Left lung (tissue), 10 donors: Measurements from ENCODE around the gene SLC30A9. TPM values are rescaled to one million over a fixed set of nuclear protein-coding genes. Genes with fewer than 3 reads are reported as not detected.

Experiments
- ATAC-seq: fragments of 200-7000 bp; cut with Tn5 transposase; one replicate; pipeline ENCODE4 v1.9.1; 2020; ENCODE audit warnings: moderate library complexity
- DNase-seq, 4 donors: peaks; one replicate each; pipeline ENCODE4 v3.0.0-alpha.2; 2013 to 2020
- H3K27ac ChIP-seq, 2 donors: fragments of 200-600 bp; sonication (generic) in 1 of 2; one replicate each; pipeline versions ENCODE4 v1.5.0 to v1.8.0; 2020 to 2021
- H3K27me3 ChIP-seq, 2 donors: fragments of 200-600 bp; sonication (generic) in 1 of 2; one replicate each; pipeline versions ENCODE4 v1.5.0 to v1.8.0; 2020 to 2021
- H3K36me3 ChIP-seq, 2 donors: fragments of 200-600 bp; sonication (generic) in 1 of 2; one replicate each; pipeline versions ENCODE4 v1.5.0 to v1.8.0; 2020 to 2021
- H3K4me1 ChIP-seq, 2 donors: fragments of 200-600 bp; one replicate each; pipeline ENCODE4 v1.8.0; 2021
- H3K4me3 ChIP-seq, 2 donors: fragments of 200-600 bp; sonication (generic) in 1 of 2; one replicate each; pipeline versions ENCODE4 v1.5.0 to v1.8.0; 2020 to 2021; ENCODE audit warnings: mild to moderate bottlenecking in 1 of 2
- H3K9me3 ChIP-seq, 2 donors: fragments of 200-600 bp; sonication (generic) in 1 of 2; one replicate each; pipeline versions ENCODE4 v1.5.0 to v1.8.0; 2020 to 2021
- intact Hi-C, 2 donors: fragments of 100-400 bp; cut with DNase I; formaldehyde crosslinking; loops; one replicate each; pipeline versions ENCODE4 v1.11.2 to v1.14.2; 2022
- polyA plus RNA-seq, 6 donors: library from polyadenylated mRNA; unstranded; fragments of 120-200 nt; gene quantifications; one replicate each; pipeline ENCODE4 v1.2.1, GENCODE V29; 2013; ENCODE audit not compliant: insufficient read length in 6 of 6
- total RNA-seq, 2 donors: library from RNA; stranded (reverse); fragmentation: NEBNext Ultra II Directional; extraction: Animal tissue kit (Norgen Biotek cat#: 25700); gene quantifications; one replicate each; pipeline ENCODE4 v1.2.1, GENCODE V29; 2021
- TF ChIP-seq, protein P1 (sequence below), 2 donors: fragments of 200-600 bp; sonication (generic) in 1 of 2; IDR thresholded peaks; one replicate each; pipeline versions ENCODE4 v1.5.0 to v1.8.0; 2021; ENCODE audit warnings: antibody characterized with exemption in 2 of 2
- donor health status: DM: no; HTN: yes; CAD: no.
- donor health status: DM: no; HTN: no; CAD: no.

Gene SLC30A9
- total and polyA plus RNA-seq, 8 donors = 45.7 to 90.8 (median 84.0) TPM

DNA sequence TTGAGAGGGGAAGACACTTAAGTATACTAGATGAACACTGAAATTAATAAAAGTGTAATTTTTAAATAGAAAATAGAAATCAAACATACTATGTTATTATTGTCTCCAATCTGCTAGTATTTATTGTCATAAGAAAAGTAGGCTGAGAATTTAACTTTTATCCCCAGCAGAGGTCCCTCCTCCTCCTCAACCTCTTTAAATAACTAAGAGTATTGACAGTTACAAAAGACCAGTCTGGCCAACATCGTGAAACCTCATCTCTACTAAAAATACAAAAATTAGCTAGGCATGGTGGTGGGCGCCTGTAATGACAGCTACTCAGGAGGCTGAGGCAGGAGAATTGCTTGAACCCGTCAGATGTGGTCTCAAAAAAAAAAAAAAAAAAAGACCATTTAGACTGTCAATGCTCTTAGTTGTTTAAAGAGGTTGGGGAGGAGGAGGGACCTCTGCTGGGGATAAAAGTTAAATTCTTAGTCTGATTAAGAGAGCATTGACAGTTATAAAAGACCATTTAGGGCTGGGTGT, 4.2 kb downstream of the SLC30A9 start:
- Histone ChIP-seq H3K27me3 (no peaks in the 10 kb centered on the region), H3K27ac (no peak overlapping the region), H3K4me3 (no peak overlapping the region), H3K4me1 (peaks cover 7 to 31% of the 10 kb centered on the region in 2 donors), H3K9me3 (no peaks in the 10 kb centered on the region), H3K36me3 (no peaks in the 10 kb centered on the region)
- TF ChIP-seq, protein P1, sequence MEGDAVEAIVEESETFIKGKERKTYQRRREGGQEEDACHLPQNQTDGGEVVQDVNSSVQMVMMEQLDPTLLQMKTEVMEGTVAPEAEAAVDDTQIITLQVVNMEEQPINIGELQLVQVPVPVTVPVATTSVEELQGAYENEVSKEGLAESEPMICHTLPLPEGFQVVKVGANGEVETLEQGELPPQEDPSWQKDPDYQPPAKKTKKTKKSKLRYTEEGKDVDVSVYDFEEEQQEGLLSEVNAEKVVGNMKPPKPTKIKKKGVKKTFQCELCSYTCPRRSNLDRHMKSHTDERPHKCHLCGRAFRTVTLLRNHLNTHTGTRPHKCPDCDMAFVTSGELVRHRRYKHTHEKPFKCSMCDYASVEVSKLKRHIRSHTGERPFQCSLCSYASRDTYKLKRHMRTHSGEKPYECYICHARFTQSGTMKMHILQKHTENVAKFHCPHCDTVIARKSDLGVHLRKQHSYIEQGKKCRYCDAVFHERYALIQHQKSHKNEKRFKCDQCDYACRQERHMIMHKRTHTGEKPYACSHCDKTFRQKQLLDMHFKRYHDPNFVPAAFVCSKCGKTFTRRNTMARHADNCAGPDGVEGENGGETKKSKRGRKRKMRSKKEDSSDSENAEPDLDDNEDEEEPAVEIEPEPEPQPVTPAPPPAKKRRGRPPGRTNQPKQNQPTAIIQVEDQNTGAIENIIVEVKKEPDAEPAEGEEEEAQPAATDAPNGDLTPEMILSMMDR (IDR thresholded peaks at IDR 0.05) = no peak
- intact Hi-C loops = no loop called here
- no peak for DNase-seq
- ATAC-seq = no peak

DNA sequence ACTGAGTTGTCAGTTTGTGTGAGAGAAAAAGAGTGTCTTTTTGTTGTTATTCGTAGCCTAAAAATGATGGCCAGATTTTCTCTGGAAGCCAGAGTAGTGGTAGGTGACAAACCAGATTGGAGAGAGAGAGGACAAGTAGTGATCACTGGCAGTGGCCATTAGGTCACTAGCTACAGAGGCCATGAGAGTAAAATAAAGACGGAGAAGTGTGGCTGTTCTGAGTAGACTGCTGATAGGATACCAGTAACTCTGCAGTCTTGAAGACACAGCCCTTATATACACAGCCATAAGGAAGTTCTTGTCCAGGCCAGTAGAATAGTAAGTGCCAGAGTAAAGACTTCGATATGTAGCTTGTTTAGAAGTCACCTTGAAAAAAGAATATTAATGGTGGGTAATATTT, 7.7 kb downstream of the SLC30A9 start:
- no peak overlapping the region for H3K27ac ChIP-seq
- H3K4me3 ChIP-seq = no peak overlapping the region
- no peaks in the 10 kb centered on the region for H3K27me3 ChIP-seq
- intact Hi-C loops = no loop called here
- no peaks in the 10 kb centered on the region for H3K9me3 ChIP-seq
- TF ChIP-seq, protein P1 (IDR thresholded peaks at IDR 0.05) = no peak
- peaks cover 0 to 7% of the 10 kb centered on the region in 2 donors for H3K4me1 ChIP-seq
- peaks cover 0 to 8% of the 10 kb centered on the region in 2 donors for H3K36me3 ChIP-seq
- ATAC-seq = no peak
- no peak for DNase-seq

DNA sequence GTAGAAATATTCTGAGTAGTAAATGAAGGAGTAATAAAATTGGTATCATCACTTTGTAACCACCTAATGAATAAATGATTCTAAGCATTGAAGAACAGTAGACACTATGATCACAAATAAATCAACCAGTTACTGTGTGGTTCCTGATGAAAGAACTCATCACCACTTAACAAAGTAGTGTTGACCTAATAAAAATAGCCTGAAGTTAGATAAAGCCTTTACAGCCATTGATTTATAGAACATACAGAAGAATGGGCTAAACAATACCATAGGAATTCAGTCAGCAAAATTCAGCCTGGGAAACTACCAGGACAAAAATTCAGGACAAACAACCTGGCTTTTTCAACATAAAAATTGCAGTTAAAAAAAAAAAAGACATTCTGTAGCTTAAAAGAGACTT, 9.0 kb downstream of the SLC30A9 start:
- Histone ChIP-seq H3K36me3 (peaks cover 0 to 17% of the 10 kb centered on the region in 2 donors), H3K27ac (no peak overlapping the region), H3K9me3 (no peaks in the 10 kb centered on the region), H3K4me1 (no peaks in the 10 kb centered on the region), H3K27me3 (no peaks in the 10 kb centered on the region), H3K4me3 (no peak overlapping the region)
- intact Hi-C loops = no loop called here
- DNase-seq (no peak), ATAC-seq (no peak)
- TF ChIP-seq, protein P1 (IDR thresholded peaks at IDR 0.05) = no peak

DNA sequence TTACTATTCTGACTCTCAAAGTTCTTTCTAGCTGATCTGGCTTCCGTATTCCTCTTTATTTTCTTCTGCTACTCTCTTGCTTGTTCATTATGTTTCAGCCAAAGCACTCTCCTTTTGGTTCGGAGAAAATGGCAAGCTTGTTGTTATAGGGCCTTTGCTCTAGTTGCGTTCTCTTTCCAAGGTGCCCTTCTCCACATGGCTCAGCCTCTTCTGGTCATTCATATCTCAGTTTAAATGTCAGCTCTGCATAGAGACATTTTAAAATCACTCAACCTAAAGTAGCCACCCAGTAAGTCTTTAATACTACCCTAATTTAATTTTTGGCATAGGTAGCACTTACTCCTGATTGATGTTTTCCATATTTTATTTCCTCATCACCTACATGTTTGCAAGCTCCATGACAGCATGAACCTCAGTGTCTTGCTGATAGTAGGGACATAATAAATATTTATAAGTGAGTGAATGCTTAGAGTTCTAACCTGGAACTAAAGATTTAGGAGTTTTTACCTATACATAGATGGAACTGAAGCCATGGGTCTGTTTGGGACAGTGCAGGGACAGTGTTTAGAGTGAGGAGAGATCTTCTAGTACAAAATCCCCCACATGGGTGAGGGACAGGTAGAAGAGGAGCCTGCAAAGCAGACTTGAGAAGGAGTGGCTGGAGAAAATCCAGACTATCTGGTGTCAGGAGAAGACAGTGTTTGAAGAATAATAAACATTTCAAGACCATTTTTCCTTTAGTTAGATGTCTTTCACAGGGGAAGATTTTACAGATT, 17.9 kb downstream of the SLC30A9 start:
- Histone ChIP-seq H3K4me3 (no peak overlapping the region), H3K27me3 (no peaks in the 10 kb centered on the region), H3K27ac (no peak overlapping the region), H3K9me3 (no peaks in the 10 kb centered on the region), H3K4me1 (no peaks in the 10 kb centered on the region), H3K36me3 (peaks cover 0 to 31% of the 10 kb centered on the region in 2 donors)
- intact Hi-C loops = no loop called here
- TF ChIP-seq, protein P1 (IDR thresholded peaks at IDR 0.05) = no peak
- DNase-seq (no peak), ATAC-seq (no peak)

DNA sequence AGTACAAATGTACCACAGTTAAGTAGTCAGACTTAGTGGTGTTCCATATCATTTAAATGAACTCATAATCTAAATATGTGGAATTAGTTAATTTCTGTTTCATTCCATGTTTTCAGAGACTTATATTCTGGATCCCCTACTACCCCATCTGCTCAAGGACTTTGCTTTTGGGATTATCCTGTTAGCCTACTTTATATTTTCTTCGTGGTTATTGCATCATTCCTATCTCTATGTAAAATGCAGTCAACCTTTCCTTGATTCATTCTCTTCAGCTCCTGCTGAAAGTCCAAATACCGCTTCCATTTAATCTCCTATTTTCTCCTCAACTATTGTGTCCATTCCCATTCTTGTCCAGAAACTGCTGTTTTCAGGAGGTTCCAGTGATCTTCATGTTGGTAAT, 25.1 kb downstream of the SLC30A9 start:
- intact Hi-C loops = no loop called here
- peaks cover 0 to 5% of the 10 kb centered on the region in 2 donors for H3K36me3 ChIP-seq
- no peaks in the 10 kb centered on the region for H3K4me1 ChIP-seq
- ATAC-seq = no peak
- no peaks in the 10 kb centered on the region for H3K9me3 ChIP-seq
- DNase-seq = no peak
- H3K27ac ChIP-seq = no peak overlapping the region
- H3K4me3 ChIP-seq = no peak overlapping the region
- TF ChIP-seq, protein P1 (IDR thresholded peaks at IDR 0.05) = no peak
- H3K27me3 ChIP-seq = no peaks in the 10 kb centered on the region
